ENCODE measurements around the gene C10orf67.

- TF ChIP-seq, protein P1, sequence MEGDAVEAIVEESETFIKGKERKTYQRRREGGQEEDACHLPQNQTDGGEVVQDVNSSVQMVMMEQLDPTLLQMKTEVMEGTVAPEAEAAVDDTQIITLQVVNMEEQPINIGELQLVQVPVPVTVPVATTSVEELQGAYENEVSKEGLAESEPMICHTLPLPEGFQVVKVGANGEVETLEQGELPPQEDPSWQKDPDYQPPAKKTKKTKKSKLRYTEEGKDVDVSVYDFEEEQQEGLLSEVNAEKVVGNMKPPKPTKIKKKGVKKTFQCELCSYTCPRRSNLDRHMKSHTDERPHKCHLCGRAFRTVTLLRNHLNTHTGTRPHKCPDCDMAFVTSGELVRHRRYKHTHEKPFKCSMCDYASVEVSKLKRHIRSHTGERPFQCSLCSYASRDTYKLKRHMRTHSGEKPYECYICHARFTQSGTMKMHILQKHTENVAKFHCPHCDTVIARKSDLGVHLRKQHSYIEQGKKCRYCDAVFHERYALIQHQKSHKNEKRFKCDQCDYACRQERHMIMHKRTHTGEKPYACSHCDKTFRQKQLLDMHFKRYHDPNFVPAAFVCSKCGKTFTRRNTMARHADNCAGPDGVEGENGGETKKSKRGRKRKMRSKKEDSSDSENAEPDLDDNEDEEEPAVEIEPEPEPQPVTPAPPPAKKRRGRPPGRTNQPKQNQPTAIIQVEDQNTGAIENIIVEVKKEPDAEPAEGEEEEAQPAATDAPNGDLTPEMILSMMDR (IDR thresholded peaks at IDR 0.05; ENCODE audit: low read depth, low read length) = no peak
- no peak for TF ChIP-seq EZH2phosphoT487 (IDR thresholded peaks at IDR 0.05; ENCODE audit: low read depth)
Measured at GRCh38 chr10:23196915-23197314, 147.7 kb downstream of the C10orf67 start.
